AG09309 (cell line): ENCODE results near the gene PANK3.
"Not testable (repeated sequence)": the region's sequence is repeated elsewhere in the genome, so short reads cannot be mapped to it uniquely, and the experiment has no call there.

Source experiments
- DNase-seq: peaks from one replicate; pipeline ENCODE4 v3.0.0-alpha.2; 2010; ENCODE audit warnings: low read depth
- H3K4me3 ChIP-seq: 2 replicates; pipeline ENCODE4 v1.5.1; 2011; ENCODE audit warnings: mild to moderate bottlenecking, low read depth, low read length, moderate library complexity; ENCODE audit not compliant: control insufficient read depth
- CTCF ChIP-seq: IDR thresholded peaks from 2 replicates; pipeline ENCODE4 v1.5.1; 2011; ENCODE audit warnings: mild to moderate bottlenecking, low read depth, low read length, inconsistent platforms; ENCODE audit not compliant: insufficient read depth, control insufficient read depth; ENCODE audit errors: missing control alignments

The PANK3 gene

DNA sequence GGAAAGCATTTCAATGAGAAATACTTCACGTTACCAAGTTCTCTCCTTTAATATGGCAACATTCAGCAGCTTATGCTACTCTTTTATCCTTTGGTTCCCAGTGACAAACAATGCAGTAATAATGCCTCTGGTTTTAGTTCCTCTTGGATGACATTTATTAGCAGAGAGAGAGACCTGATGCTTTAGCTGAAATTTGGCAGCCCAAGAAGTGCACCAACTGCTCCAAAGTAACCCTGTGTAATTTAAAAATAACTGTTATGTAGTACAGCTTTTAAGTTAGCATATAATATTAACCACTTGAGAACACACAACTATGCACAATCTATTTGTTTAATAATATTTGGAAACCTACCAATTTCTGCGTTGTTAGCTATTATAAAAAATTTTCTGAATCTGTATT lies 21.8 kb downstream of the PANK3 start:
- no peak for DNase-seq
- TF ChIP-seq CTCF, result no peak
- no peak overlapping the region for H3K4me3 ChIP-seq

GRCh38 chr5:168553377-168554130 lies 25.6 kb downstream of the PANK3 start:
- no peak for DNase-seq
- no peak overlapping the region for H3K4me3 ChIP-seq
- no peak for TF ChIP-seq CTCF

DNA sequence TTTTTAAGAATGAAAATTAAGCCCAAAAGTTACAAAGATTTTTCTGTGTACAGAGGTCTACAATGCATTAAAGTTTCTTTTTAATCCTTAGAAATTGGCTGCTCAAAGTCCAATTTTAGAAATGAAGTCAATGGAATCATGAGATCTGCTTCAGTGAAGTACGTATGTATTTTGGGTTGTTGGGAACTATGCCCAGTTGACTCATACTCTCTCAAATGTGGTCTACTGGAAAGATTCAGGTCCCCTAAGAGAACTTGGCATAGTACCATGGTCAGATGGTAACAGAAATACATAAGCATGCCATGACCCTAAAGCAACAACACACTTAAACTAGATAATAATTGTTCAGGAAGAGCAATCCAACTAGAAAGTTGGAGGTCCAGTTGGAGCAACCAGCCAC lies 27.0 kb downstream of the PANK3 start:
- no peak for TF ChIP-seq CTCF
- DNase-seq, result peak; percentile 47
- no peak overlapping the region for H3K4me3 ChIP-seq

DNA sequence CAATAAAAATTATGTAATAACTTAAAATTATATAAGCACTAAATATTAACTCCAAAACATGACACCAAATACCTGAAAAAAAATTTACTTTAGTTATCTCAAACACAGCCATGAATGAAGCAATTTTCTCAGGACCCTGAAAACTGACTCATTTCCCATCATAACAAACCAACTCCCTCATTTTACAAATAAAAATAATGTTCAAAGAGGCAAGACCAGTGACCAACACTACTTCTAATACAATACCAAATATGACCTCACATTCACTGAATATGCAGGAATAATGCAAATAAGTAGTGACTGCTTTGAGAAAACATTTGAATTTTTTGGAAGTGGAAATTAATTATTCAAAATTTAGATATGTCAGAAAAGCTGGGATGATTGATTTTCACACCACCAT lies 28.5 kb downstream of the PANK3 start:
- no peak for TF ChIP-seq CTCF
- DNase-seq, result no peak
- H3K4me3 ChIP-seq, result no peak overlapping the region

DNA sequence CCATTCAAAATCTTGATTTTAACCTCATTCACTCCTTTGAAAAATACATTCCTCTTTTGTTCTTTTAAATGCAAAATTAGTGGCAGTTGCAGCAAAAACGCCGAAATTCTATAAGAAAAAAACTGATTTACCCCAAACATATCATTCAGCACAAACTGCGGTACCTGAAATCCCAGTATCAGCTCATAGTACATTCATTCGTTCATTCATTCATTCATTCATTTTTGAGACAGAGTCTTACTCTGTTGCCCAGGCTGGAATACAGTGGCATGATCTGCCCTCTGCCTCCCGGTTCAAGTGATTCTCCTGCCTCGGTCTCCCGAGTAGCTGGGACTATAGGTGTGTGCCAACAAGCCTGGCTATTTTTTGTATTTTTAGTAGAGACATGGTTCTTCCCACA lies 29.6 kb downstream of the PANK3 start:
- DNase-seq, result no peak
- H3K4me3 ChIP-seq, result no peak overlapping the region
- TF ChIP-seq CTCF, result no peak

DNA sequence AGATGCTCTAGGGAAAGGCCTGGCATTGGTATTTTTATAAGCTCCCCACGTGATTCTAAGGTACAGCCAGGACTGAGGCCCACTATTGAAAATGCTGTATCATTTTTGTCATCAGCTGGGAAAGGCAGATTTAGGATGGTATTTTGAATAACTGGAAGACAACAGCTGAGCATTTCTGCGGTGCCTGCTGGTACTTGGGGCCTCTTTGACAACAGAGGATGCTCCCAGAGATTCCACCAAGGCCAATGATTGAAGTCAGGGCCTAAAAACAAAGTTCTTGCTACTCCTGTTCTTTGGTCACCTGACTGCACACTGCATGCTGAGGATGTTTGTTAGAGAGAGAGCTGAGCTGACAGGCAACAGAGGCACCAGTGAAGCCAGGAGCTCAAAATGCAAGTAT lies 42.0 kb downstream of the PANK3 start:
- no peak overlapping the region for H3K4me3 ChIP-seq
- DNase-seq, result no peak
- no peak for TF ChIP-seq CTCF

- not testable (repeated sequence) for DNase-seq
Observed at GRCh38 chr5:168534351-168534750, 44.8 kb downstream of the PANK3 start.

More at GRCh38 chr5:168534351-168534750, 44.8 kb downstream of the PANK3 start:
- H3K4me3 ChIP-seq, result not testable (repeated sequence)
